HEK293 (cell line): ENCODE measurements around the gene NRSN2.

Source experiments
- SALL2 ChIP-seq: fragments of 450-650 bp; formaldehyde crosslinking; IDR thresholded peaks from 2 replicates; pipeline ENCODE4 v1.5.0; 2017; ENCODE audit warnings: missing biosample characterization, mild to moderate bottlenecking, missing genetic modification characterization, borderline replicate concordance
- SP2 ChIP-seq: fragments of 450-650 bp; formaldehyde crosslinking; IDR thresholded peaks from 2 replicates; pipeline ENCODE4 v1.5.1; 2016; ENCODE audit warnings: missing biosample characterization, missing genetic modification characterization
- TCF7L2 ChIP-seq: IDR thresholded peaks from 2 replicates; pipeline ENCODE4 v1.6.1; 2011; ENCODE audit warnings: low read depth, mild to moderate bottlenecking, inconsistent platforms, low read length, moderate library complexity, borderline replicate concordance
- ZBTB1 ChIP-seq: fragments of 450-650 bp; formaldehyde crosslinking; IDR thresholded peaks from 2 replicates; pipeline ENCODE4 v1.5.1; 2016; ENCODE audit warnings: missing biosample characterization, missing genetic modification characterization
- ZNF239 ChIP-seq: fragments of 450-650 bp; formaldehyde crosslinking; IDR thresholded peaks from 2 replicates; pipeline ENCODE4 v1.5.1; 2016; ENCODE audit warnings: missing biosample characterization, missing genetic modification characterization
- ZNF561 ChIP-seq: fragments of 450-650 bp; IDR thresholded peaks from 2 replicates; pipeline ENCODE4 v1.5.1; 2018; ENCODE audit warnings: missing biosample characterization, missing genetic modification characterization, borderline replicate concordance
- ZNF585B ChIP-seq: fragments of 450-650 bp; formaldehyde crosslinking; IDR thresholded peaks from 2 replicates; pipeline ENCODE4 v1.5.1; 2016; ENCODE audit warnings: missing biosample characterization, missing genetic modification characterization
- ZNF670 ChIP-seq: fragments of 450-650 bp; formaldehyde crosslinking; IDR thresholded peaks from 2 replicates; pipeline ENCODE4 v1.5.1; 2016; ENCODE audit warnings: missing biosample characterization, missing genetic modification characterization, low read depth
- TF ChIP-seq, protein P1 (sequence below): fragments of 450-650 bp; formaldehyde crosslinking; IDR thresholded peaks from 2 replicates; pipeline ENCODE4 v1.5.1; 2016; ENCODE audit warnings: missing biosample characterization, missing genetic modification characterization
- TF ChIP-seq, protein P2 (sequence below): fragments of 450-650 bp; formaldehyde crosslinking; IDR thresholded peaks from 2 replicates; pipeline ENCODE4 v1.5.1; 2017; ENCODE audit warnings: missing biosample characterization, missing genetic modification characterization
- TF ChIP-seq, protein P3 (sequence below): fragments of 450-650 bp; formaldehyde crosslinking; IDR thresholded peaks from 2 replicates; pipeline ENCODE4 v1.5.1; 2016; ENCODE audit warnings: missing biosample characterization, missing genetic modification characterization
- TF ChIP-seq, protein P4 (sequence below): fragments of 450-650 bp; formaldehyde crosslinking; IDR thresholded peaks from 2 replicates; pipeline ENCODE4 v1.5.1; 2016; ENCODE audit warnings: missing biosample characterization, missing genetic modification characterization

DNA sequence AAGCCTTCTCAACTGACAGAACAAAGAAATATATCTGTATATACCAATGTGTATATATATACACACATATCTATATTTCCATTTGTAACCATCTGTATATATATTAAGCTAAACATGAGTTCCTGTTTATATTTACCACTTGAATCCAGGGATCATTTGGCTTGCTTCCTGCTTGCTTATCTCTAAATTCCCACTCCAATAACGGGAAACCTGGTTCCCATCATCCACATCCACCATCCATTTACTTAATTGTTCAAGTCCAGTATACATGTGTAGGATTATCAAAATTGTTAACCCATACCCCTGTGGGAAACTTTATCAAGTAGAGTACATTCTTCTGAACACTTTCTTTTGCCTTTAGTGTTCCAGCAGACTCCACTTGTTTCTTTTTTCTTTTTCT is 34.0 kb upstream of the NRSN2 start:
- TF ChIP-seq ZNF561 (tag by site-specific recombination) (no peak), SP2 (tag by site-specific recombination) (no peak), SALL2 (no peak), ZNF670 (tag by site-specific recombination) (no peak), ZNF239 (no peak), TCF7L2 (no peak), ZNF585B (tag by site-specific recombination) (no peak), ZBTB1 (tag by site-specific recombination) (no peak)
- TF ChIP-seq, protein P1, sequence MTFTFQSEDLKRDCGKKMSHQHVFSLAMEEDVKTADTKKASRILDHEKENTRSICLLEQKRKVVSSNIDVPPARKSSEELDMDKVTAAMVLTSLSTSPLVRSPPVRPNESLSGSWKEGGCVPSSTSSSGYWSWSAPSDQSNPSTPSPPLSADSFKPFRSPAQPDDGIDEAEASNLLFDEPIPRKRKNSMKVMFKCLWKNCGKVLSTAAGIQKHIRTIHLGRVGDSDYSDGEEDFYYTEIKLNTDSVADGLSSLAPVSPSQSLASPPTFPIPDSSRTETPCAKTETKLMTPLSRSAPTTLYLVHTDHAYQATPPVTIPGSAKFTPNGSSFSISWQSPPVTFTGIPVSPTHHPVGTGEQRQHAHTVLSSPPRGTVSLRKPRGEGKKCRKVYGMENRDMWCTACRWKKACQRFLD = no peak
- TF ChIP-seq, protein P2, sequence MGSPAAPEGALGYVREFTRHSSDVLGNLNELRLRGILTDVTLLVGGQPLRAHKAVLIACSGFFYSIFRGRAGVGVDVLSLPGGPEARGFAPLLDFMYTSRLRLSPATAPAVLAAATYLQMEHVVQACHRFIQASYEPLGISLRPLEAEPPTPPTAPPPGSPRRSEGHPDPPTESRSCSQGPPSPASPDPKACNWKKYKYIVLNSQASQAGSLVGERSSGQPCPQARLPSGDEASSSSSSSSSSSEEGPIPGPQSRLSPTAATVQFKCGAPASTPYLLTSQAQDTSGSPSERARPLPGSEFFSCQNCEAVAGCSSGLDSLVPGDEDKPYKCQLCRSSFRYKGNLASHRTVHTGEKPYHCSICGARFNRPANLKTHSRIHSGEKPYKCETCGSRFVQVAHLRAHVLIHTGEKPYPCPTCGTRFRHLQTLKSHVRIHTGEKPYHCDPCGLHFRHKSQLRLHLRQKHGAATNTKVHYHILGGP = no peak
- TF ChIP-seq, protein P3, sequence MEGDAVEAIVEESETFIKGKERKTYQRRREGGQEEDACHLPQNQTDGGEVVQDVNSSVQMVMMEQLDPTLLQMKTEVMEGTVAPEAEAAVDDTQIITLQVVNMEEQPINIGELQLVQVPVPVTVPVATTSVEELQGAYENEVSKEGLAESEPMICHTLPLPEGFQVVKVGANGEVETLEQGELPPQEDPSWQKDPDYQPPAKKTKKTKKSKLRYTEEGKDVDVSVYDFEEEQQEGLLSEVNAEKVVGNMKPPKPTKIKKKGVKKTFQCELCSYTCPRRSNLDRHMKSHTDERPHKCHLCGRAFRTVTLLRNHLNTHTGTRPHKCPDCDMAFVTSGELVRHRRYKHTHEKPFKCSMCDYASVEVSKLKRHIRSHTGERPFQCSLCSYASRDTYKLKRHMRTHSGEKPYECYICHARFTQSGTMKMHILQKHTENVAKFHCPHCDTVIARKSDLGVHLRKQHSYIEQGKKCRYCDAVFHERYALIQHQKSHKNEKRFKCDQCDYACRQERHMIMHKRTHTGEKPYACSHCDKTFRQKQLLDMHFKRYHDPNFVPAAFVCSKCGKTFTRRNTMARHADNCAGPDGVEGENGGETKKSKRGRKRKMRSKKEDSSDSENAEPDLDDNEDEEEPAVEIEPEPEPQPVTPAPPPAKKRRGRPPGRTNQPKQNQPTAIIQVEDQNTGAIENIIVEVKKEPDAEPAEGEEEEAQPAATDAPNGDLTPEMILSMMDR (tag by site-specific recombination) = no peak
- TF ChIP-seq, protein P4, sequence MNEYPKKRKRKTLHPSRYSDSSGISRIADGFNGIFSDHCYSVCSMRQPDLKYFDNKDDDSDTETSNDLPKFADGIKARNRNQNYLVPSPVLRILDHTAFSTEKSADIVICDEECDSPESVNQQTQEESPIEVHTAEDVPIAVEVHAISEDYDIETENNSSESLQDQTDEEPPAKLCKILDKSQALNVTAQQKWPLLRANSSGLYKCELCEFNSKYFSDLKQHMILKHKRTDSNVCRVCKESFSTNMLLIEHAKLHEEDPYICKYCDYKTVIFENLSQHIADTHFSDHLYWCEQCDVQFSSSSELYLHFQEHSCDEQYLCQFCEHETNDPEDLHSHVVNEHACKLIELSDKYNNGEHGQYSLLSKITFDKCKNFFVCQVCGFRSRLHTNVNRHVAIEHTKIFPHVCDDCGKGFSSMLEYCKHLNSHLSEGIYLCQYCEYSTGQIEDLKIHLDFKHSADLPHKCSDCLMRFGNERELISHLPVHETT = no peak
